Measurements from ENCODE around the gene VENTX. TPM values are rescaled to one million over a fixed set of nuclear protein-coding genes. Genes with fewer than 3 reads are reported as not detected.
"Not testable (repeated sequence)": the region's sequence is repeated elsewhere in the genome, so short reads cannot be mapped to it uniquely, and the experiment has no call there.

VENTX gene
- total RNA-seq, 3 donors from 2014 or later (not counting 1 experiment from before 2014, with no cell fraction given) = 0.48 to 4.1 (median 0.75) TPM

DNA sequence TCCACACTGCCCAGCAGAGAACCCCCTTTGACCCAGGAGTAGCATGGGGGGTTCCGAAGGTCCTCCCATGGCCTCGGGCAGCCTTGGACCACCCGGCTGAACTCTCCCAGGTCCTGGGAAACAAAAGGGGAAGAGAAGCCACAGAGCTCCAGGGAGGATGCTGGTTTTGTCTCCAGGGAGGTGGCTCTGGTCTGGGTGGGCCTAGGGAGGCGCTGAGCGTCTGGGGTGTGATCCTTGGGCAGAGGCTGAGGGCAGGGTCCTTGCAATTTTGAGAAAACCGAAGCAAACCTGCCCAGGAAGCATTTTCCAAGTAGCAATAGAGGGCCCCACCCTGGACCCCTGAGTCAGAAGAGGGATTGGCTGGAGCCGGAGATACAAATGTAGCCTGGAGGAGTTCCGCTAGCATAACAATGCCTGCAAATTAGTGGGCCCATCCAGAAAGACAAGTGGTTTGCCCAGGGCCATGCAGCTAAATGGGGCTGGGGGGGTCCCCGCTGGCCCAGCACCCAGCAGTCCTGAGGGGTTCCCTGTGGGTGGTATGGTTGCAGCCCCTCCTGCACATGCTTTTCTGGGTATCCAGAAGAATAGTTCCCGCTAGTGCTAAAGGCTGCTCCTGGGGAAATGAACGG lies 5.6 kb upstream of the VENTX start:
- no peak for DNase-seq
- Histone ChIP-seq H3K27ac (ENCODE audit: low read length) (no peak overlapping the region), H3K36me3 (ENCODE audit: control insufficient read depth, insufficient read depth, low read length) (no peaks in the 10 kb centered on the region), H3K27me3 (ENCODE audit: control insufficient read depth, insufficient read depth, low read length) (peaks cover 32% of the 10 kb centered on the region), H3K4me3 (ENCODE audit: low read length) (no peak overlapping the region), H3K9me3 (ENCODE audit: control insufficient read depth, insufficient read depth, low read length) (no peaks in the 10 kb centered on the region), H3K4me1 (ENCODE audit: control insufficient read depth, insufficient read depth, low read length) (peaks cover 27% of the 10 kb centered on the region)
- H3K36me3 Mint-ChIP-seq = no peaks in the 10 kb centered on the region
- H3K4me1 Mint-ChIP-seq = peaks cover 0 to 22% of the 10 kb centered on the region in 2 donors
- TF ChIP-seq, protein P1, sequence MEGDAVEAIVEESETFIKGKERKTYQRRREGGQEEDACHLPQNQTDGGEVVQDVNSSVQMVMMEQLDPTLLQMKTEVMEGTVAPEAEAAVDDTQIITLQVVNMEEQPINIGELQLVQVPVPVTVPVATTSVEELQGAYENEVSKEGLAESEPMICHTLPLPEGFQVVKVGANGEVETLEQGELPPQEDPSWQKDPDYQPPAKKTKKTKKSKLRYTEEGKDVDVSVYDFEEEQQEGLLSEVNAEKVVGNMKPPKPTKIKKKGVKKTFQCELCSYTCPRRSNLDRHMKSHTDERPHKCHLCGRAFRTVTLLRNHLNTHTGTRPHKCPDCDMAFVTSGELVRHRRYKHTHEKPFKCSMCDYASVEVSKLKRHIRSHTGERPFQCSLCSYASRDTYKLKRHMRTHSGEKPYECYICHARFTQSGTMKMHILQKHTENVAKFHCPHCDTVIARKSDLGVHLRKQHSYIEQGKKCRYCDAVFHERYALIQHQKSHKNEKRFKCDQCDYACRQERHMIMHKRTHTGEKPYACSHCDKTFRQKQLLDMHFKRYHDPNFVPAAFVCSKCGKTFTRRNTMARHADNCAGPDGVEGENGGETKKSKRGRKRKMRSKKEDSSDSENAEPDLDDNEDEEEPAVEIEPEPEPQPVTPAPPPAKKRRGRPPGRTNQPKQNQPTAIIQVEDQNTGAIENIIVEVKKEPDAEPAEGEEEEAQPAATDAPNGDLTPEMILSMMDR (IDR thresholded peaks at IDR 0.05) = no peak
- intact Hi-C loops (cut with micrococcal nuclease) = no loop called here
- H3K4me3 Mint-ChIP-seq = no peak overlapping the region
- H3K9me3 Mint-ChIP-seq = no peaks in the 10 kb centered on the region
- WGBS (ENCODE audit: insufficient coverage) = 72% methylated on average over 11 of the region's 11 CpGs
- no peak for ATAC-seq
- no peak overlapping the region for H3K27ac Mint-ChIP-seq
- peaks cover 37 to 38% of the 10 kb centered on the region in 2 donors for H3K27me3 Mint-ChIP-seq (ENCODE audit: low read depth in 2 of 2)

DNA sequence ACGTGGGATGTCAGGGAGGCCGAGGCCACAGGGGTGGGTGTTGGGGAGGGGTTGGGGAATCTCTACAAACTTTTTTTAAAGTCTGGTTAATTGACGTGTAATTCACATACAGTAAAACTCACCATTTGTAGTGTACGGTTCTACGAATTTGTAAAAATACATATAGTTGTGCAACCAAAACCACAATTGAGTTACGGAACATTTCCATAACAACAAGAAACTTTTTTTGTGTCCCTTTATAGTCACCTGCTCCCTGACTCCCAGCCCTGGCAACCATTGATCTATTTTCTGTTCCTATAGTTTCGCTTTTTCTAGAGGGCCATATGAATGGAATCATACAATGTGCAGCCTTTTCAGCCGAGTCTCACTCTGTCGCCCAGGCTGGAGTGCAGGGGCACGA lies 2.9 kb upstream of the VENTX start:
- H3K9me3 ChIP-seq (ENCODE audit: control insufficient read depth, insufficient read depth, low read length); DNase-seq; H3K4me3 ChIP-seq (ENCODE audit: low read length); H3K36me3 Mint-ChIP-seq; H3K36me3 ChIP-seq (ENCODE audit: control insufficient read depth, insufficient read depth, low read length); intact Hi-C loops (cut with micrococcal nuclease); H3K27ac ChIP-seq (ENCODE audit: low read length); H3K9me3 Mint-ChIP-seq: not testable (repeated sequence)
- H3K27me3 Mint-ChIP-seq (ENCODE audit: low read depth in 2 of 2) = peaks cover 23 to 38% of the 10 kb centered on the region in 2 donors
- peaks cover 0 to 21% of the 10 kb centered on the region in 2 donors for H3K4me1 Mint-ChIP-seq
- peak overlapping the region in 1 of 2 donors; percentile 64 for H3K27ac Mint-ChIP-seq
- 23% methylated on average over 4 of the region's 10 CpGs for whole genome bisulfite sequencing (ENCODE audit: insufficient coverage)
- H3K4me1 ChIP-seq (ENCODE audit: control insufficient read depth, insufficient read depth, low read length) = peaks cover 27% of the 10 kb centered on the region
- ATAC-seq = peak in 1 of 3 donors; percentile 24
- peaks cover 29% of the 10 kb centered on the region for H3K27me3 ChIP-seq (ENCODE audit: control insufficient read depth, insufficient read depth, low read length)
- H3K4me3 Mint-ChIP-seq = peak overlapping the region; percentile 73

DNA sequence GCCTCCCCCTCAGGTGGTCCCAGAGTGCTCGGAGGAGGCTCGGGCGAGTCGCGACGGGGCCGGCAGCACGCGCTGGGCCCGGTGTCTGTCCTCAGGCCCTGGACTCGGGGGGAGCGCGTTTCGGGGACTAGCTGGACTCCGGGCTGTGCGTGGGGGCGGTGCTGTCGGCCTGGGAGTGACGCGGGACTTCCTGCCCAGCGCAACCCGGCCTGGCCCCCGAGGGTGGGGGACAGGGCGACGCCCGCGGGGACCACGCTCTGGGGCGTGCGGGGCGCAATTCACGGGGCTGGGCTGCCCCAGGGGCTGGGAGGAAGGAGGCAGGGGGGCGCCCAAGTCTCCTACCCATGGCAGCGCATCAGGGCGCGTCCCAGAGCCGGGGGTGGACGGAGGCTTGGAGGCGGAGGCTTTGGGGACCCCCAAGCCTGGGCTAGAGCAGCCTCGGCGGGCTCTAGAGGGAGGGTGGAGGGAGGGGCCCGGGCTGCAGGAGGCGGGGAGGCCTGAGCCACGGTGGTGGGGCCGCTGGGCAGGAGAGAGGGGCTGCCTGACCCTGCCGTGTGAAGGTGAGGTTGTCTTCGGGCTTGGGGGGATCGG lies 2.3 kb upstream of the VENTX start:
- intact Hi-C loops (cut with micrococcal nuclease) = no loop called here
- Histone ChIP-seq H3K4me3 (ENCODE audit: low read length) (peak overlapping the region; percentile 13), H3K36me3 (ENCODE audit: control insufficient read depth, insufficient read depth, low read length) (no peaks in the 10 kb centered on the region), H3K27ac (ENCODE audit: low read length) (no peak overlapping the region), H3K9me3 (ENCODE audit: control insufficient read depth, insufficient read depth, low read length) (no peaks in the 10 kb centered on the region), H3K27me3 (ENCODE audit: control insufficient read depth, insufficient read depth, low read length) (peaks cover 29% of the 10 kb centered on the region), H3K4me1 (ENCODE audit: control insufficient read depth, insufficient read depth, low read length) (peaks cover 30% of the 10 kb centered on the region)
- Mint-ChIP-seq H3K4me3 (peak overlapping the region; percentile 76), H3K9me3 (no peaks in the 10 kb centered on the region), H3K36me3 (no peaks in the 10 kb centered on the region), H3K27ac (peak overlapping the region in 1 of 2 donors; percentile 64), H3K27me3 (ENCODE audit: low read depth in 2 of 2) (peaks cover 25 to 42% of the 10 kb centered on the region in 2 donors), H3K4me1 (peaks cover 0 to 21% of the 10 kb centered on the region in 2 donors)
- TF ChIP-seq, protein P1 (IDR thresholded peaks at IDR 0.05) = no peak
- 6% methylated on average over 48 of the region's 48 CpGs for WGBS (ENCODE audit: insufficient coverage)
- ATAC-seq (peak; percentile 65 to 68 (median 66)), DNase-seq (no peak)

DNA sequence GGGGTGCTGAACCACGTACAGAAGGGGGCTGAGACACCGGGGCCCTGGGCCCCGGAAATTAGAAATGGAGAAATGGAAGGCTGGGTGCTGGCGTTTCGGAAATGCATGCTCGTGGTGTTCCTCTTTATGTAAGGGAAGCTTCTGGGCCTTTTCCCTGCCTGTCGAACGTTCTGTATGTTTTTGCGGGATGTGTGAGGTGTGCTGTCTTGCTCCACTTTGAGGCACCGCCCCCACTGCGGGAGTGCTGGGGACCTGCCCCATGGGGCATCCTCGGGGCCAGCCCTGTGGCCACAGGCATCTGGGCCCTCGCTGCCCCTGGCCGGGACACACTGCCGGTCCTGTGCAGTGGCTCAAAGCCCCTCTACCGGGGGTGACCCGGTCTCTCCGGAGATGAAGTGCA lies 1.7 kb upstream of the VENTX start:
- no peaks in the 10 kb centered on the region for H3K9me3 Mint-ChIP-seq
- H3K27me3 Mint-ChIP-seq (ENCODE audit: low read depth in 2 of 2) = peaks cover 30 to 46% of the 10 kb centered on the region in 2 donors
- peak overlapping the region; percentile 76 for H3K4me3 Mint-ChIP-seq
- TF ChIP-seq, protein P1 (IDR thresholded peaks at IDR 0.05) = no peak
- Histone ChIP-seq H3K4me1 (ENCODE audit: control insufficient read depth, insufficient read depth, low read length) (peaks cover 32% of the 10 kb centered on the region), H3K36me3 (ENCODE audit: control insufficient read depth, insufficient read depth, low read length) (no peaks in the 10 kb centered on the region), H3K9me3 (ENCODE audit: control insufficient read depth, insufficient read depth, low read length) (no peaks in the 10 kb centered on the region), H3K4me3 (ENCODE audit: low read length) (peak overlapping the region; percentile 7), H3K27ac (ENCODE audit: low read length) (no peak overlapping the region), H3K27me3 (ENCODE audit: control insufficient read depth, insufficient read depth, low read length) (peaks cover 30% of the 10 kb centered on the region)
- DNase-seq = no peak
- H3K36me3 Mint-ChIP-seq = no peaks in the 10 kb centered on the region
- WGBS (ENCODE audit: insufficient coverage) = 2% methylated on average over 18 of the region's 18 CpGs
- H3K4me1 Mint-ChIP-seq = peaks cover 5 to 26% of the 10 kb centered on the region in 2 donors
- intact Hi-C loops (cut with micrococcal nuclease) = no loop called here
- H3K27ac Mint-ChIP-seq = no peak overlapping the region
- peak in 1 of 3 donors; percentile 14 for ATAC-seq

Data from natural killer cell (primary cell).